ENCODE data around the gene NTM.
"Not testable (repeated sequence)": the region's sequence is repeated elsewhere in the genome, so short reads cannot be mapped to it uniquely, and the experiment has no call there.

The NTM gene

GRCh38 chr11:131463649-131464425 is 93.4 kb downstream of the NTM start:
- no peak for DNase-seq (ENCODE audit: low spot score)

- no peak for DNase-seq (ENCODE audit: low spot score)
Measured at GRCh38 chr11:131464461-131464860, 94.0 kb downstream of the NTM start.

GRCh38 chr11:131465039-131465438 is 94.6 kb downstream of the NTM start:
- no peak for DNase-seq (ENCODE audit: low spot score)

- DNase-seq (ENCODE audit: low spot score) = no peak
Measured at GRCh38 chr11:131465746-131466145, 95.3 kb downstream of the NTM start.

- no peak for DNase-seq (ENCODE audit: low spot score)
Measured at GRCh38 chr11:131467645-131468394, 97.4 kb downstream of the NTM start.

GRCh38 chr11:131468565-131468964 is 98.2 kb downstream of the NTM start:
- no peak for DNase-seq (ENCODE audit: low spot score)

GRCh38 chr11:131470216-131470925 is 100.0 kb downstream of the NTM start:
- DNase-seq (ENCODE audit: low spot score) = no peak

GRCh38 chr11:131471976-131472375 is 101.6 kb downstream of the NTM start:
- DNase-seq (ENCODE audit: low spot score) = no peak

GRCh38 chr11:131474947-131475346 is 104.5 kb downstream of the NTM start:
- DNase-seq (ENCODE audit: low spot score) = no peak

GRCh38 chr11:131476266-131476665 is 105.9 kb downstream of the NTM start:
- DNase-seq (ENCODE audit: low spot score) = no peak

- no peak for DNase-seq (ENCODE audit: low spot score)
Measured at GRCh38 chr11:131478341-131478740, 107.9 kb downstream of the NTM start.

GRCh38 chr11:131481303-131481702 is 110.9 kb downstream of the NTM start:
- no peak for DNase-seq (ENCODE audit: low spot score)

GRCh38 chr11:131481971-131482370 is 111.6 kb downstream of the NTM start:
- no peak for DNase-seq (ENCODE audit: low spot score)

GRCh38 chr11:131483453-131483852 is 113.0 kb downstream of the NTM start:
- DNase-seq (ENCODE audit: low spot score) = no peak

GRCh38 chr11:131483877-131484276 is 113.5 kb downstream of the NTM start:
- DNase-seq (ENCODE audit: low spot score) = no peak

- no peak for DNase-seq (ENCODE audit: low spot score)
Measured at GRCh38 chr11:131486100-131486499, 115.7 kb downstream of the NTM start.

- DNase-seq (ENCODE audit: low spot score) = no peak
Measured at GRCh38 chr11:131486937-131487635, 116.7 kb downstream of the NTM start.

GRCh38 chr11:131488238-131488637 is 117.8 kb downstream of the NTM start:
- DNase-seq (ENCODE audit: low spot score) = no peak

- no peak for DNase-seq (ENCODE audit: low spot score)
Measured at GRCh38 chr11:131491503-131491902, 121.1 kb downstream of the NTM start.

- DNase-seq (ENCODE audit: low spot score) = no peak
Measured at GRCh38 chr11:131495423-131495822, 125.0 kb downstream of the NTM start.

GRCh38 chr11:131497686-131498085 is 127.3 kb downstream of the NTM start:
- DNase-seq (ENCODE audit: low spot score) = not testable (repeated sequence)

- no peak for DNase-seq (ENCODE audit: low spot score)
Measured at GRCh38 chr11:131498631-131499160, 128.3 kb downstream of the NTM start.
